ENCODE measurements around the gene DNAH17. TPM values are rescaled to one million over a fixed set of nuclear protein-coding genes. Genes with fewer than 3 reads are reported as not detected.
A peak's percentile ranks its signal among the peaks of the same experiment; 100 is the strongest.

The DNAH17 gene
- total RNA-seq, 1 donor from 2014 or later: not detected

DNA sequence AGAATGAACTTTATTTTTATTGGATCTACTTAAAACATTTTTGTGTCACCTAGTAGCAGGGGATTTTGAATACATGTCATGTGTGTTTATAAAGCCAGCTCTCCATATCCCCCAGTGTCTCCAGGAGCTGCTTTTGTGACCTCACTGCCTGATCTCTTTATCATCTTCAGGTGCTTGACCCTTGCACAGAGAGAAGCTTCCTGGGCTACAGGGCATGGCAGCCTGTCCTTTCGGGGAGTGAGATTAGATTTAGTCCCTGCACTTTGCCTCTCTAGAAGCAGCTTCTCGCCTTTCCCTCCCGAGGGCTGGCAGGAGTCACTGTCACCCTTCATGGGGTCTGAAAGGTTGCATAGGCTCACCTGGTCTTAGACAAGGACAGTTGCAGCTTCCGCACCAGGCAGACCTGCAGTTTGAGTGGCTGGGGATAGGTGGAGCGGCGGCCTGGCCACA lies 156.1 kb downstream of the DNAH17 start:
- H3K36me3 ChIP-seq: peaks cover 32 to 55% of the 10 kb centered on the region in 2 donors
- no peak overlapping the region for H3K27ac ChIP-seq
- no peaks in the 10 kb centered on the region for H3K27me3 ChIP-seq
- H3K9me3 ChIP-seq: no peaks in the 10 kb centered on the region
- DNase-seq (ENCODE audit: low spot score in 2 of 2): no peak
- H3K4me3 ChIP-seq: no peak overlapping the region
- H3K4me1 ChIP-seq: no peaks in the 10 kb centered on the region
- TF ChIP-seq CTCF (IDR thresholded peaks at IDR 0.05): no peak
- intact Hi-C loops (cut with DNase I): loop anchor here (2.0 to 5.0 kb wide), 3 partner anchors 22 to 169 kb away; partner anchors contain the start of gene PGS1

- peak overlapping the region in 1 of 2 donors; percentile 2 for H3K27ac ChIP-seq
These were observed 157.0 kb downstream of the DNAH17 start for GRCh38 chr17:78419970-78420815.

DNA sequence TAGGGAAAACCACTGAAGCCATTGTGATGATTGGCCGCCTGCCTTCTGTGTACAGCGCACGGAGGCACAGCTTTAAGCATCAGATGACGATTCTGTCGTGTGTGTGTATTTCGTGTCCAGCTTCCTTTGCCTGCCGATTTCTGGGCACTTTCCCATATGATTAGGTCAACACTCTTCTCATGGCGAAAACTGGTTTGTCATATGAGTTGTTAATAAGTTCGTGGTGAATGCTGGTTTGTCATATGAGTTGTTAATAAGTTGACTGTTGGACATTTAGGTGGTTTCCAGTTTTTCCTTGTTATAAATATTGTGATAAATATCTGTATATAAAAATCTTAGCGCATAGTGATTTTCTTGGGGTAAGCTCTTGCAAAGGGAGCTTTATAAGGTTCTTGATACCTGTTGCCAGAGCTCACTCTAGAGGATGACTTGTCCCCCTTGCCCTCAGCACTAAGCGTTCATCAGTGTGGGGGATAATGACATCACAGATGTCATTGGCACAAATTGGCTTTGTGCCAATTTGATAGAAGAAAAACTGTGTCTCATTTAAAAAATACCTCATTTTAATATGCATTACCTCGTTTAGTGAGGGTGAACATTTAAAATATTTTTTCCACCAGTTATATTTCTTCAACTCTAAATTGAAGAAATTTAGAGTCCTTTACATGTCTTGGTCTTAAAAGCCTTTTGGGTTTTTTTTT lies 158.7 kb downstream of the DNAH17 start:
- no peaks in the 10 kb centered on the region for H3K9me3 ChIP-seq
- intact Hi-C loops (cut with DNase I): no loop called here
- no peaks in the 10 kb centered on the region for H3K4me1 ChIP-seq
- H3K27me3 ChIP-seq: no peaks in the 10 kb centered on the region
- no peak for TF ChIP-seq CTCF (IDR thresholded peaks at IDR 0.05)
- H3K4me3 ChIP-seq: no peak overlapping the region
- no peak overlapping the region for H3K27ac ChIP-seq
- DNase-seq (ENCODE audit: low spot score in 2 of 2): no peak
- H3K36me3 ChIP-seq: peaks cover 23 to 37% of the 10 kb centered on the region in 2 donors

More at GRCh38 chr17:78419970-78420815, 157.0 kb downstream of the DNAH17 start:
- Histone ChIP-seq H3K27me3 (no peaks in the 10 kb centered on the region), H3K36me3 (peaks cover 28 to 49% of the 10 kb centered on the region in 2 donors), H3K9me3 (no peaks in the 10 kb centered on the region), H3K4me1 (no peaks in the 10 kb centered on the region), H3K4me3 (no peak overlapping the region)
- DNase-seq (ENCODE audit: low spot score in 2 of 2): no peak
- no peak for TF ChIP-seq CTCF (IDR thresholded peaks at IDR 0.05)
- intact Hi-C loops (cut with DNase I): loop anchor here (2.0 to 5.0 kb wide), 3 partner anchors 21 to 168 kb away; partner anchors contain the start of gene PGS1

- H3K36me3 ChIP-seq: peaks cover 23 to 35% of the 10 kb centered on the region in 2 donors
These were observed 159.7 kb downstream of the DNAH17 start for GRCh38 chr17:78417531-78417909.

More at GRCh38 chr17:78417531-78417909, 159.7 kb downstream of the DNAH17 start:
- Histone ChIP-seq H3K9me3 (no peaks in the 10 kb centered on the region), H3K27ac (peak overlapping the region; percentile 72 to 75), H3K4me1 (no peaks in the 10 kb centered on the region), H3K4me3 (no peak overlapping the region), H3K27me3 (no peaks in the 10 kb centered on the region)
- intact Hi-C loops (cut with DNase I): no loop called here
- DNase-seq (ENCODE audit: low spot score in 2 of 2): no peak
- no peak for TF ChIP-seq CTCF (IDR thresholded peaks at IDR 0.05)

All from ascending aorta (tissue), 2 donors.